ENCODE data around the gene CSNK2A1.

Gene CSNK2A1

DNA sequence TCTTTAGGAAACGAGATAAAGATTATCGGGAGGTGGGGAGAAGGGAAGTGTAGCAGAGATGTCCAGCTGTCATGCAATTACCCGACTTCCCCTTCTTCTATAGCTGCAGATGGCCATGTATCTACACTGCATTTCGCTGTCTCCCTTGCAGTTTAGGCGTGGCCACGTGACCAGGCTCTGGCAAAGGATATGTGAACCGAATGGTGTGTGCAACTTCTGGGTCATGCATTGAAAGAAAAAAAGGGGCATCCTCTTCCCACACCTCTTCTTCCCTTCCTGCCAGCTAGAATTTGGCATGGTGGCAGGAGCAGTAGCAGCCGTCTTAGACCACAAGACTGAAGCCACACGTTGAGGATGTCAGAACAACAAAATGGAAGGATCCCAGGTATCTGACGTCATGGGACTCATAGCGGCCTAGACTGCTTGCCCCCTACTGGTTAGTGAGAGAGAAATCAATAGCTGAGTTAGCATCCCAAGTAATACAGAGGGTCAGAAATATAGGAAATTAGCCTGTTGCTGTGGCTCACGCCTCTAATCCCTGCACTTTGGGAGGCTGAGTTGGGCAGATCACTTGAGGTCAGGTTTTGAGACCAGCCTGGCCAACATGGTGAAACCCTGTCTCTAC lies 33.7 kb upstream of the CSNK2A1 start:
- no peaks in the 10 kb centered on the region for H3K9me2 ChIP-seq (replicated peaks; ENCODE audit: insufficient read depth, low read length)
- no peak for DNase-seq

DNA sequence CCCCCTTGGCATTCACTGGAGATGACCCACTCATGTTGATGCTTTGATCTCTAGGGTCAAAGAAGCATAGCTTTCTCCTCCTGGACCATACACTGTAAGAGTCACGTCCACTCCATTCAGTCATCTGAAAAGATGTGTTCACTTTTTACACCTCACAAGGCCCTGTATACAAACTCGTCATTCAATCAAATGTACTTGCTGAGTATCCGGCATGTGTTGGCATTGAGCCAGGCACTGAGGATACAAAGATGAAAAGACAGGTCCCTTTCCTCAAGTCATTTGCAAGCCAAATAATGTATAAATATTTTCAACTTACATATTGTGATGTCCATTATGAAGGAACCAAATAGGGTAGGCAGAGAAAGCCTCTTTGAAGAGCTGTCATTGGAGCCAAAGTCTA lies 32.6 kb upstream of the CSNK2A1 start:
- DNase-seq: no peak
- H2AFZ ChIP-seq (ENCODE audit: low read length): no peak overlapping the region
- no peaks in the 10 kb centered on the region for H3F3A ChIP-seq (ENCODE audit: insufficient read depth, low read length)
- no peak overlapping the region for H3K4me2 ChIP-seq (ENCODE audit: low read depth, low read length)
- H4K20me1 ChIP-seq (ENCODE audit: insufficient read depth, low read length): no peaks in the 10 kb centered on the region
- no peak overlapping the region for H3K9ac ChIP-seq (ENCODE audit: low read length)
- no peak overlapping the region for H3K4me3 ChIP-seq (ENCODE audit: low read length)
- no peak for TF ChIP-seq EZH2phosphoT487 (IDR thresholded peaks at IDR 0.05; ENCODE audit: low read length)
- H3K9me2 ChIP-seq (replicated peaks; ENCODE audit: insufficient read depth, low read length): no peaks in the 10 kb centered on the region
- H3K79me2 ChIP-seq (ENCODE audit: low read length): no peaks in the 10 kb centered on the region
- no peaks in the 10 kb centered on the region for H3K9me3 ChIP-seq (replicated peaks; ENCODE audit: insufficient read depth, low read length)
- no peaks in the 10 kb centered on the region for H3K36me3 ChIP-seq (replicated peaks; ENCODE audit: insufficient read depth, low read length)
- H3K4me1 ChIP-seq (ENCODE audit: low read length): peaks cover 5% of the 10 kb centered on the region
- H3K27me3 ChIP-seq (replicated peaks; ENCODE audit: insufficient read depth, low read length): peaks cover 7% of the 10 kb centered on the region; the same call in 1 of the 2 replicates
- H3K27ac ChIP-seq (ENCODE audit: low read length): no peak overlapping the region

More for the DNA sequence above, 33.7 kb upstream of the CSNK2A1 start:
- Histone ChIP-seq H3K79me2 (ENCODE audit: low read length) (no peaks in the 10 kb centered on the region), H3K27me3 (replicated peaks; ENCODE audit: insufficient read depth, low read length) (0 out of 2 replicates have a peak, but pooled peaks cover 3% of the 10 kb centered on the region), H3K9me3 (replicated peaks; ENCODE audit: insufficient read depth, low read length) (no peaks in the 10 kb centered on the region), H3F3A (ENCODE audit: insufficient read depth, low read length) (no peaks in the 10 kb centered on the region), H2AFZ (ENCODE audit: low read length) (no peak overlapping the region), H3K36me3 (replicated peaks; ENCODE audit: insufficient read depth, low read length) (no peaks in the 10 kb centered on the region), H3K27ac (ENCODE audit: low read length) (no peak overlapping the region), H4K20me1 (ENCODE audit: insufficient read depth, low read length) (no peaks in the 10 kb centered on the region), H3K9ac (ENCODE audit: low read length) (no peak overlapping the region), H3K4me3 (ENCODE audit: low read length) (no peak overlapping the region), H3K4me1 (ENCODE audit: low read length) (peaks cover 5% of the 10 kb centered on the region), H3K4me2 (ENCODE audit: low read depth, low read length) (no peak overlapping the region)
- TF ChIP-seq EZH2 (optimal IDR thresholded peaks at IDR 0.05; ENCODE audit: low read depth, low read length) (no peak), EZH2phosphoT487 (IDR thresholded peaks at IDR 0.05; ENCODE audit: low read length) (no peak)
- TF ChIP-seq, protein P1, sequence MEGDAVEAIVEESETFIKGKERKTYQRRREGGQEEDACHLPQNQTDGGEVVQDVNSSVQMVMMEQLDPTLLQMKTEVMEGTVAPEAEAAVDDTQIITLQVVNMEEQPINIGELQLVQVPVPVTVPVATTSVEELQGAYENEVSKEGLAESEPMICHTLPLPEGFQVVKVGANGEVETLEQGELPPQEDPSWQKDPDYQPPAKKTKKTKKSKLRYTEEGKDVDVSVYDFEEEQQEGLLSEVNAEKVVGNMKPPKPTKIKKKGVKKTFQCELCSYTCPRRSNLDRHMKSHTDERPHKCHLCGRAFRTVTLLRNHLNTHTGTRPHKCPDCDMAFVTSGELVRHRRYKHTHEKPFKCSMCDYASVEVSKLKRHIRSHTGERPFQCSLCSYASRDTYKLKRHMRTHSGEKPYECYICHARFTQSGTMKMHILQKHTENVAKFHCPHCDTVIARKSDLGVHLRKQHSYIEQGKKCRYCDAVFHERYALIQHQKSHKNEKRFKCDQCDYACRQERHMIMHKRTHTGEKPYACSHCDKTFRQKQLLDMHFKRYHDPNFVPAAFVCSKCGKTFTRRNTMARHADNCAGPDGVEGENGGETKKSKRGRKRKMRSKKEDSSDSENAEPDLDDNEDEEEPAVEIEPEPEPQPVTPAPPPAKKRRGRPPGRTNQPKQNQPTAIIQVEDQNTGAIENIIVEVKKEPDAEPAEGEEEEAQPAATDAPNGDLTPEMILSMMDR (IDR thresholded peaks at IDR 0.05; ENCODE audit: low read length): no peak

DNA sequence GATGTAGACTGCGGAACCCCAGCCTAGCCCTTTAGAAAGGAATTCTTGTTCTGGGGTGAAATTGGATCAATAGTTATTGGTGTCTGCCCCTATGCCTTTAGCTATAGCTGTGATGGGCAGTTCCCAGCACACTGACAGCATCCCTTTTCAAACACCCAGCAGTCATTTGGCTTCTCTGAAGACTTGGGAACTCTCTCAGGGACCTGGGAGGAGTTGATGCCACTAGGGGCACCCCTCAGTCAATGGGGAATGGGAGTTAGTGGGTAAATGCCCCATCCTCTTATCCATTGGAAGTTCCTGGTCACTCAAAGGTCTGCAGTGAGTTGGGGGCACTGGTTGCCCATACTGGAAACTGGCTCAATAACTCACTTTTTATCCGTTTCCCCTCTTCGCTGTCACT lies 31.6 kb upstream of the CSNK2A1 start:
- H3K27ac ChIP-seq (ENCODE audit: low read length): no peak overlapping the region

More for the DNA sequence above, 31.6 kb upstream of the CSNK2A1 start:
- peaks cover 7% of the 10 kb centered on the region; the same call in 1 of the 2 replicates for H3K27me3 ChIP-seq (replicated peaks; ENCODE audit: insufficient read depth, low read length)
- no peak overlapping the region for H3K4me2 ChIP-seq (ENCODE audit: low read depth, low read length)
- TF ChIP-seq EZH2 (optimal IDR thresholded peaks at IDR 0.05; ENCODE audit: low read depth, low read length): no peak
- TF ChIP-seq, protein P1 (IDR thresholded peaks at IDR 0.05; ENCODE audit: low read length): no peak
- no peak for TF ChIP-seq EZH2phosphoT487 (IDR thresholded peaks at IDR 0.05; ENCODE audit: low read length)
- no peak overlapping the region for H3K4me3 ChIP-seq (ENCODE audit: low read length)
- peaks cover 4% of the 10 kb centered on the region for H3K4me1 ChIP-seq (ENCODE audit: low read length)
- no peak overlapping the region for H2AFZ ChIP-seq (ENCODE audit: low read length)
- no peaks in the 10 kb centered on the region for H4K20me1 ChIP-seq (ENCODE audit: insufficient read depth, low read length)
- H3F3A ChIP-seq (ENCODE audit: insufficient read depth, low read length): no peaks in the 10 kb centered on the region
- DNase-seq: no peak
- H3K36me3 ChIP-seq (replicated peaks; ENCODE audit: insufficient read depth, low read length): no peaks in the 10 kb centered on the region
- H3K9ac ChIP-seq (ENCODE audit: low read length): no peak overlapping the region
- H3K79me2 ChIP-seq (ENCODE audit: low read length): no peaks in the 10 kb centered on the region
- H3K9me3 ChIP-seq (replicated peaks; ENCODE audit: insufficient read depth, low read length): no peaks in the 10 kb centered on the region
- H3K9me2 ChIP-seq (replicated peaks; ENCODE audit: insufficient read depth, low read length): no peaks in the 10 kb centered on the region

Data from MM.1S (cell line).